GM23338 (cell line): ENCODE data around the gene CACNA1S. TPM values are rescaled to one million over a fixed set of nuclear protein-coding genes. Genes with fewer than 3 reads are reported as not detected.

Experiments
- ATAC-seq: fragments of 200-7000 bp; cut with Tn5 transposase; 3 replicates; pipeline ENCODE4 v1.9.1; 2020
- DNase-seq: peaks from one replicate; pipeline ENCODE4 v3.0.0-alpha.2; 2015; ENCODE audit warnings: low spot score
- H2AFZ ChIP-seq: fragments of 200-600 bp; sonication (generic); 2 replicates; pipeline ENCODE4 v1.8.0; 2016; ENCODE audit warnings: antibody characterized with exemption, mild to moderate bottlenecking, moderate library complexity
- H3F3A ChIP-seq: fragments of 200-600 bp; sonication (generic); replicated peaks from 2 replicates; pipeline ENCODE4 v1.8.0; 2017; ENCODE audit warnings: antibody characterized with exemption, mixed run types, low read depth
- H3K27ac ChIP-seq: fragments of 200-600 bp; sonication (generic); 2 replicates; pipeline ENCODE4 v1.6.1; 2016; ENCODE audit warnings: low read depth
- H3K27me3 ChIP-seq: fragments of 200-600 bp; sonication (generic); 2 replicates; pipeline ENCODE4 v1.8.0; 2016; ENCODE audit warnings: mild to moderate bottlenecking, mixed run types, moderate library complexity; ENCODE audit not compliant: insufficient read depth
- H3K36me3 ChIP-seq: fragments of 200-600 bp; sonication (generic); 2 replicates; pipeline ENCODE4 v1.8.0; 2016; ENCODE audit warnings: mild to moderate bottlenecking; ENCODE audit not compliant: insufficient read depth
- H3K4me1 ChIP-seq: fragments of 200-600 bp; sonication (generic); 2 replicates; pipeline ENCODE4 v1.8.0; 2016; ENCODE audit warnings: mild to moderate bottlenecking, moderate library complexity; ENCODE audit not compliant: insufficient read depth
- H3K4me2 ChIP-seq: fragments of 200-600 bp; sonication (generic); 2 replicates; pipeline ENCODE4 v1.7.1; 2017; ENCODE audit warnings: mixed run types
- H3K4me3 ChIP-seq: fragments of 200-600 bp; sonication (generic); 2 replicates; pipeline ENCODE4 v1.6.1; 2016; ENCODE audit warnings: mixed run types
- H3K79me2 ChIP-seq: fragments of 200-600 bp; sonication (generic); replicated peaks from 2 replicates; pipeline ENCODE4 v1.8.0; 2017; ENCODE audit warnings: mild to moderate bottlenecking; ENCODE audit not compliant: insufficient read depth
- H3K9me2 ChIP-seq: fragments of 200-600 bp; sonication (generic); 2 replicates; pipeline ENCODE4 v1.8.0; 2017; ENCODE audit not compliant: insufficient read depth
- H4K20me1 ChIP-seq: fragments of 200-600 bp; sonication (generic); replicated peaks from 2 replicates; pipeline ENCODE4 v1.8.0; 2017; ENCODE audit warnings: mild to moderate bottlenecking; ENCODE audit not compliant: insufficient read depth
- H3K27ac Mint-ChIP-seq: 2 replicates; pipeline ENCODE4 v1.8.0; 2020; ENCODE audit warnings: inconsistent platforms, mild to moderate bottlenecking, moderate library complexity, mixed read lengths
- H3K27me3 Mint-ChIP-seq: 3 replicates; pipeline ENCODE4 v1.8.0; 2022; ENCODE audit warnings: low read depth, mild to moderate bottlenecking, moderate library complexity, mixed read lengths, inconsistent platforms; ENCODE audit not compliant: insufficient read depth, poor library complexity
- H3K36me3 Mint-ChIP-seq: 3 replicates; pipeline ENCODE4 v1.8.0; 2021; ENCODE audit warnings: low read depth, mild to moderate bottlenecking, inconsistent platforms, moderate library complexity, mixed read lengths
- H3K4me1 Mint-ChIP-seq: 3 replicates; pipeline ENCODE4 v1.8.0; 2020; ENCODE audit warnings: mild to moderate bottlenecking, inconsistent platforms, mixed read lengths
- H3K4me3 Mint-ChIP-seq: 3 replicates; pipeline ENCODE4 v1.8.0; 2021; ENCODE audit warnings: moderate library complexity, mild to moderate bottlenecking, inconsistent platforms, mixed read lengths
- H3K9me3 Mint-ChIP-seq: 3 replicates; pipeline ENCODE4 v1.8.0; 2020; ENCODE audit warnings: moderate library complexity, mild to moderate bottlenecking, inconsistent platforms, mixed read lengths
- CREB1 ChIP-seq: fragments of 250-450 bp; sonication (Bioruptor Pico); IDR thresholded peaks from 2 replicates; pipeline ENCODE4 v1.5.0; 2020; ENCODE audit warnings: low read depth, mild to moderate bottlenecking, moderate library complexity
- EZH2 ChIP-seq: fragments of 200-600 bp; sonication (generic); IDR thresholded peaks from one replicate; pipeline ENCODE4 v1.8.0; 2017; ENCODE audit warnings: antibody characterized with exemption, mild to moderate bottlenecking, low read depth; ENCODE audit not compliant: unreplicated experiment
- EZH2phosphoT487 ChIP-seq: fragments of 200-600 bp; sonication (generic); IDR thresholded peaks from one replicate; pipeline ENCODE4 v1.8.1; 2018; ENCODE audit warnings: antibody characterized with exemption; ENCODE audit not compliant: unreplicated experiment
- JUNB ChIP-seq: IDR thresholded peaks from one replicate; pipeline ENCODE4 v1.6.1; 2016; ENCODE audit warnings: antibody characterized with exemption; ENCODE audit not compliant: unreplicated experiment
- NANOG ChIP-seq: IDR thresholded peaks from 2 replicates; pipeline ENCODE4 v1.6.1; 2016; ENCODE audit warnings: antibody characterized with exemption, borderline replicate concordance
- POLR2AphosphoS5 ChIP-seq: IDR thresholded peaks from 2 replicates; pipeline ENCODE4 v1.6.1; 2016; ENCODE audit warnings: antibody characterized with exemption, low read depth
- STAT1 ChIP-seq: IDR thresholded peaks from one replicate; pipeline ENCODE4 v1.6.1; 2016; ENCODE audit warnings: antibody characterized with exemption; ENCODE audit not compliant: unreplicated experiment
- ZNF114 ChIP-seq: fragments of 250-450 bp; sonication (Bioruptor Pico); IDR thresholded peaks from 2 replicates; pipeline ENCODE4 v1.5.0; 2020; ENCODE audit warnings: mild to moderate bottlenecking, moderate library complexity
- ZNF331 ChIP-seq: fragments of 250-450 bp; sonication (Bioruptor Pico); IDR thresholded peaks from 2 replicates; pipeline ENCODE4 v1.5.0; 2020; ENCODE audit warnings: low read depth, mild to moderate bottlenecking, moderate library complexity
- polyA plus RNA-seq: library from polyadenylated mRNA; unstranded; fragments of >200 nt; fragmentation: Nextera tagmentation; extraction: Ambion mirVana; gene quantifications from 2 replicates; pipeline ENCODE4 v1.2.1, GENCODE V29; 2016
- total RNA-seq: library from RNA; depleted of rRNA; stranded (reverse); fragments of >200 nt; shearing (Covaris generic); gene quantifications from 2 replicates; pipeline ENCODE4 v1.2.3, GENCODE V29; 2014
- TF ChIP-seq, protein P1 (sequence below), 2 experiments: fragments of 200-600 bp in 1 of 2; sonication (generic) in 1 of 2; conservative IDR thresholded peaks; 2 replicates each; pipeline versions ENCODE4 v1.5.1 to v1.6.1; 2016 to 2017; ENCODE audit warnings: antibody characterized with exemption in 2 of 2, low read depth in 2 of 2, mild to moderate bottlenecking in 2 of 2, moderate library complexity in 1 of 2
- TF ChIP-seq, protein P2 (sequence below): IDR thresholded peaks from one replicate; pipeline ENCODE4 v1.6.1; 2018; ENCODE audit warnings: antibody characterized with exemption; ENCODE audit not compliant: unreplicated experiment
- TF ChIP-seq, protein P3 (sequence below): fragments of 250-450 bp; sonication (Bioruptor Pico); IDR thresholded peaks from 2 replicates; pipeline ENCODE4 v1.5.0; 2020; ENCODE audit warnings: mild to moderate bottlenecking, moderate library complexity
- TF ChIP-seq, protein P4 (sequence below): IDR thresholded peaks from 2 replicates; pipeline ENCODE4 v1.6.1; 2016; ENCODE audit warnings: antibody characterized with exemption

Gene CACNA1S
- total and polyA plus RNA-seq, 2 experiments from 2014 or later, result 0.03 TPM; not detected in 1

DNA sequence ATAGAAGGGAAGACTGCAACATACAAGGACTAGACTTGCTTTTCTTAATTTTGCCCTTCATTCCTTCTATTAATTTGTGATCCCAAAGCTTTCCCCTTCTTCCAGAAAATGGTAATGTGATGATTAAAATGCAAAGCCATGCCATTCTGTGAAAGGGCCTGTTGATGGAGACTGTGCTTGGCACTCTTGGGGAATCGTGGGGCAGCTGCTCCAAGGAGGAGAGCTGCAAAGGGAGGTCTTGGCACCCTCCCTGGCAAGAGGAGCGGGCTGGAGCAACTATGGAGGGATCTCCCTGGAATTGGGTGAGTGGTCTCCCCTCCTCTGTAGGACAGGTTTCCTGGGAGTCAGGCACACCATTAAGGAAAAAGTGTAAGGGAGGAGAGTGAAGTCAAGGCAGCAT, 16.6 kb downstream of the CACNA1S start:
- Mint-ChIP-seq H3K4me3 (no peak overlapping the region), H3K9me3 (no peaks in the 10 kb centered on the region), H3K4me1 (peaks cover 8% of the 10 kb centered on the region), H3K27me3 (peaks cover 7% of the 10 kb centered on the region), H3K27ac (no peak overlapping the region), H3K36me3 (no peaks in the 10 kb centered on the region)
- Histone ChIP-seq H3K27ac (no peak overlapping the region), H3F3A (no peaks in the 10 kb centered on the region), H2AFZ (no peak overlapping the region), H3K36me3 (no peaks in the 10 kb centered on the region), H3K79me2 (no peaks in the 10 kb centered on the region), H3K9me2 (peaks cover 2% of the 10 kb centered on the region; the same call in 1 of the 2 replicates), H3K4me1 (no peaks in the 10 kb centered on the region), H4K20me1 (no peaks in the 10 kb centered on the region), H3K4me2 (no peak overlapping the region), H3K27me3 (no peaks in the 10 kb centered on the region), H3K4me3 (no peak overlapping the region)
- ATAC-seq, result no peak
- TF ChIP-seq, protein P1, sequence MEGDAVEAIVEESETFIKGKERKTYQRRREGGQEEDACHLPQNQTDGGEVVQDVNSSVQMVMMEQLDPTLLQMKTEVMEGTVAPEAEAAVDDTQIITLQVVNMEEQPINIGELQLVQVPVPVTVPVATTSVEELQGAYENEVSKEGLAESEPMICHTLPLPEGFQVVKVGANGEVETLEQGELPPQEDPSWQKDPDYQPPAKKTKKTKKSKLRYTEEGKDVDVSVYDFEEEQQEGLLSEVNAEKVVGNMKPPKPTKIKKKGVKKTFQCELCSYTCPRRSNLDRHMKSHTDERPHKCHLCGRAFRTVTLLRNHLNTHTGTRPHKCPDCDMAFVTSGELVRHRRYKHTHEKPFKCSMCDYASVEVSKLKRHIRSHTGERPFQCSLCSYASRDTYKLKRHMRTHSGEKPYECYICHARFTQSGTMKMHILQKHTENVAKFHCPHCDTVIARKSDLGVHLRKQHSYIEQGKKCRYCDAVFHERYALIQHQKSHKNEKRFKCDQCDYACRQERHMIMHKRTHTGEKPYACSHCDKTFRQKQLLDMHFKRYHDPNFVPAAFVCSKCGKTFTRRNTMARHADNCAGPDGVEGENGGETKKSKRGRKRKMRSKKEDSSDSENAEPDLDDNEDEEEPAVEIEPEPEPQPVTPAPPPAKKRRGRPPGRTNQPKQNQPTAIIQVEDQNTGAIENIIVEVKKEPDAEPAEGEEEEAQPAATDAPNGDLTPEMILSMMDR (conservative IDR thresholded peaks at IDR 0.05; ENCODE audit: low read depth in 2 of 2), result no peak
- TF ChIP-seq POLR2AphosphoS5, result no peak
- no peak for TF ChIP-seq STAT1
- TF ChIP-seq, protein P2, sequence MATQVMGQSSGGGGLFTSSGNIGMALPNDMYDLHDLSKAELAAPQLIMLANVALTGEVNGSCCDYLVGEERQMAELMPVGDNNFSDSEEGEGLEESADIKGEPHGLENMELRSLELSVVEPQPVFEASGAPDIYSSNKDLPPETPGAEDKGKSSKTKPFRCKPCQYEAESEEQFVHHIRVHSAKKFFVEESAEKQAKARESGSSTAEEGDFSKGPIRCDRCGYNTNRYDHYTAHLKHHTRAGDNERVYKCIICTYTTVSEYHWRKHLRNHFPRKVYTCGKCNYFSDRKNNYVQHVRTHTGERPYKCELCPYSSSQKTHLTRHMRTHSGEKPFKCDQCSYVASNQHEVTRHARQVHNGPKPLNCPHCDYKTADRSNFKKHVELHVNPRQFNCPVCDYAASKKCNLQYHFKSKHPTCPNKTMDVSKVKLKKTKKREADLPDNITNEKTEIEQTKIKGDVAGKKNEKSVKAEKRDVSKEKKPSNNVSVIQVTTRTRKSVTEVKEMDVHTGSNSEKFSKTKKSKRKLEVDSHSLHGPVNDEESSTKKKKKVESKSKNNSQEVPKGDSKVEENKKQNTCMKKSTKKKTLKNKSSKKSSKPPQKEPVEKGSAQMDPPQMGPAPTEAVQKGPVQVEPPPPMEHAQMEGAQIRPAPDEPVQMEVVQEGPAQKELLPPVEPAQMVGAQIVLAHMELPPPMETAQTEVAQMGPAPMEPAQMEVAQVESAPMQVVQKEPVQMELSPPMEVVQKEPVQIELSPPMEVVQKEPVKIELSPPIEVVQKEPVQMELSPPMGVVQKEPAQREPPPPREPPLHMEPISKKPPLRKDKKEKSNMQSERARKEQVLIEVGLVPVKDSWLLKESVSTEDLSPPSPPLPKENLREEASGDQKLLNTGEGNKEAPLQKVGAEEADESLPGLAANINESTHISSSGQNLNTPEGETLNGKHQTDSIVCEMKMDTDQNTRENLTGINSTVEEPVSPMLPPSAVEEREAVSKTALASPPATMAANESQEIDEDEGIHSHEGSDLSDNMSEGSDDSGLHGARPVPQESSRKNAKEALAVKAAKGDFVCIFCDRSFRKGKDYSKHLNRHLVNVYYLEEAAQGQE, result no peak
- no peak for TF ChIP-seq EZH2
- TF ChIP-seq, protein P3, sequence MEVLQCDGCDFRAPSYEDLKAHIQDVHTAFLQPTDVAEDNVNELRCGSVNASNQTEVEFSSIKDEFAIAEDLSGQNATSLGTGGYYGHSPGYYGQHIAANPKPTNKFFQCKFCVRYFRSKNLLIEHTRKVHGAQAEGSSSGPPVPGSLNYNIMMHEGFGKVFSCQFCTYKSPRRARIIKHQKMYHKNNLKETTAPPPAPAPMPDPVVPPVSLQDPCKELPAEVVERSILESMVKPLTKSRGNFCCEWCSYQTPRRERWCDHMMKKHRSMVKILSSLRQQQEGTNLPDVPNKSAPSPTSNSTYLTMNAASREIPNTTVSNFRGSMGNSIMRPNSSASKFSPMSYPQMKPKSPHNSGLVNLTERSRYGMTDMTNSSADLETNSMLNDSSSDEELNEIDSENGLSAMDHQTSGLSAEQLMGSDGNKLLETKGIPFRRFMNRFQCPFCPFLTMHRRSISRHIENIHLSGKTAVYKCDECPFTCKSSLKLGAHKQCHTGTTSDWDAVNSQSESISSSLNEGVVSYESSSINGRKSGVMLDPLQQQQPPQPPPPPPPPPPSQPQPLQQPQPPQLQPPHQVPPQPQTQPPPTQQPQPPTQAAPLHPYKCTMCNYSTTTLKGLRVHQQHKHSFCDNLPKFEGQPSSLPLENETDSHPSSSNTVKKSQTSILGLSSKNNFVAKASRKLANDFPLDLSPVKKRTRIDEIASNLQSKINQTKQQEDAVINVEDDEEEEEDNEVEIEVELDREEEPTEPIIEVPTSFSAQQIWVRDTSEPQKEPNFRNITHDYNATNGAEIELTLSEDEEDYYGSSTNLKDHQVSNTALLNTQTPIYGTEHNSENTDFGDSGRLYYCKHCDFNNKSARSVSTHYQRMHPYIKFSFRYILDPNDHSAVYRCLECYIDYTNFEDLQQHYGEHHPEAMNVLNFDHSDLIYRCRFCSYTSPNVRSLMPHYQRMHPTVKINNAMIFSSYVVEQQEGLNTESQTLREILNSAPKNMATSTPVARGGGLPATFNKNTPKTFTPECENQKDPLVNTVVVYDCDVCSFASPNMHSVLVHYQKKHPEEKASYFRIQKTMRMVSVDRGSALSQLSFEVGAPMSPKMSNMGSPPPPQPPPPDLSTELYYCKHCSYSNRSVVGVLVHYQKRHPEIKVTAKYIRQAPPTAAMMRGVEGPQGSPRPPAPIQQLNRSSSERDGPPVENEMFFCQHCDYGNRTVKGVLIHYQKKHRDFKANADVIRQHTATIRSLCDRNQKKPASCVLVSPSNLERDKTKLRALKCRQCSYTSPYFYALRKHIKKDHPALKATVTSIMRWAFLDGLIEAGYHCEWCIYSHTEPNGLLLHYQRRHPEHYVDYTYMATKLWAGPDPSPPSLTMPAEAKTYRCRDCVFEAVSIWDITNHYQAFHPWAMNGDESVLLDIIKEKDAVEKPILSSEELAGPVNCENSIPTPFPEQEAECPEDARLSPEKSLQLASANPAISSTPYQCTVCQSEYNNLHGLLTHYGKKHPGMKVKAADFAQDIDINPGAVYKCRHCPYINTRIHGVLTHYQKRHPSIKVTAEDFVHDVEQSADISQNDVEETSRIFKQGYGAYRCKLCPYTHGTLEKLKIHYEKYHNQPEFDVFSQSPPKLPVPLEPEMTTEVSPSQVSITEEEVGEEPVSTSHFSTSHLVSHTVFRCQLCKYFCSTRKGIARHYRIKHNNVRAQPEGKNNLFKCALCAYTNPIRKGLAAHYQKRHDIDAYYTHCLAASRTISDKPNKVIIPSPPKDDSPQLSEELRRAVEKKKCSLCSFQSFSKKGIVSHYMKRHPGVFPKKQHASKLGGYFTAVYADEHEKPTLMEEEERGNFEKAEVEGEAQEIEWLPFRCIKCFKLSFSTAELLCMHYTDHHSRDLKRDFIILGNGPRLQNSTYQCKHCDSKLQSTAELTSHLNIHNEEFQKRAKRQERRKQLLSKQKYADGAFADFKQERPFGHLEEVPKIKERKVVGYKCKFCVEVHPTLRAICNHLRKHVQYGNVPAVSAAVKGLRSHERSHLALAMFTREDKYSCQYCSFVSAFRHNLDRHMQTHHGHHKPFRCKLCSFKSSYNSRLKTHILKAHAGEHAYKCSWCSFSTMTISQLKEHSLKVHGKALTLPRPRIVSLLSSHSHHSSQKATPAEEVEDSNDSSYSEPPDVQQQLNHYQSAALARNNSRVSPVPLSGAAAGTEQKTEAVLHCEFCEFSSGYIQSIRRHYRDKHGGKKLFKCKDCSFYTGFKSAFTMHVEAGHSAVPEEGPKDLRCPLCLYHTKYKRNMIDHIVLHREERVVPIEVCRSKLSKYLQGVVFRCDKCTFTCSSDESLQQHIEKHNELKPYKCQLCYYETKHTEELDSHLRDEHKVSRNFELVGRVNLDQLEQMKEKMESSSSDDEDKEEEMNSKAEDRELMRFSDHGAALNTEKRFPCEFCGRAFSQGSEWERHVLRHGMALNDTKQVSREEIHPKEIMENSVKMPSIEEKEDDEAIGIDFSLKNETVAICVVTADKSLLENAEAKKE (CRISPR knock-in tag), result no peak
- TF ChIP-seq ZNF114 (CRISPR knock-in tag), result no peak
- TF ChIP-seq, protein P4, sequence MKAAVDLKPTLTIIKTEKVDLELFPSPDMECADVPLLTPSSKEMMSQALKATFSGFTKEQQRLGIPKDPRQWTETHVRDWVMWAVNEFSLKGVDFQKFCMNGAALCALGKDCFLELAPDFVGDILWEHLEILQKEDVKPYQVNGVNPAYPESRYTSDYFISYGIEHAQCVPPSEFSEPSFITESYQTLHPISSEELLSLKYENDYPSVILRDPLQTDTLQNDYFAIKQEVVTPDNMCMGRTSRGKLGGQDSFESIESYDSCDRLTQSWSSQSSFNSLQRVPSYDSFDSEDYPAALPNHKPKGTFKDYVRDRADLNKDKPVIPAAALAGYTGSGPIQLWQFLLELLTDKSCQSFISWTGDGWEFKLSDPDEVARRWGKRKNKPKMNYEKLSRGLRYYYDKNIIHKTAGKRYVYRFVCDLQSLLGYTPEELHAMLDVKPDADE, result no peak
- TF ChIP-seq JUNB, result no peak
- TF ChIP-seq EZH2phosphoT487, result no peak
- no peak for TF ChIP-seq NANOG
- TF ChIP-seq CREB1 (CRISPR knock-in tag), result no peak
- no peak for TF ChIP-seq ZNF331
- DNase-seq, result no peak
